Activated naive CD4-positive, alpha-beta T cell treated with anti-CD3 and anti-CD28 coated beads, Interleukin-2, amount 50 U/mL, for 24 hours (primary cell): ENCODE measurements around the gene RAB8A.
"Not testable (repeated sequence)": the region's sequence is repeated elsewhere in the genome, so short reads cannot be mapped to it uniquely, and the experiment has no call there.

Experiments used
- H3K27ac Mint-ChIP-seq: one replicate; pipeline ENCODE4 v1.8.0; 2021; ENCODE audit warnings: mild to moderate bottlenecking, mixed read lengths
- H3K27me3 Mint-ChIP-seq: one replicate; pipeline ENCODE4 v1.8.0; 2021; ENCODE audit warnings: mixed read lengths
- H3K36me3 Mint-ChIP-seq: one replicate; pipeline ENCODE4 v1.8.0; 2021; ENCODE audit warnings: mixed read lengths
- H3K4me1 Mint-ChIP-seq: one replicate; pipeline ENCODE4 v1.8.0; 2021; ENCODE audit warnings: mixed read lengths
- H3K4me3 Mint-ChIP-seq: one replicate; pipeline ENCODE4 v1.8.0; 2021; ENCODE audit warnings: mild to moderate bottlenecking, mixed read lengths
- H3K9me3 Mint-ChIP-seq: one replicate; pipeline ENCODE4 v1.8.0; 2021; ENCODE audit warnings: mixed read lengths

RAB8A gene

DNA sequence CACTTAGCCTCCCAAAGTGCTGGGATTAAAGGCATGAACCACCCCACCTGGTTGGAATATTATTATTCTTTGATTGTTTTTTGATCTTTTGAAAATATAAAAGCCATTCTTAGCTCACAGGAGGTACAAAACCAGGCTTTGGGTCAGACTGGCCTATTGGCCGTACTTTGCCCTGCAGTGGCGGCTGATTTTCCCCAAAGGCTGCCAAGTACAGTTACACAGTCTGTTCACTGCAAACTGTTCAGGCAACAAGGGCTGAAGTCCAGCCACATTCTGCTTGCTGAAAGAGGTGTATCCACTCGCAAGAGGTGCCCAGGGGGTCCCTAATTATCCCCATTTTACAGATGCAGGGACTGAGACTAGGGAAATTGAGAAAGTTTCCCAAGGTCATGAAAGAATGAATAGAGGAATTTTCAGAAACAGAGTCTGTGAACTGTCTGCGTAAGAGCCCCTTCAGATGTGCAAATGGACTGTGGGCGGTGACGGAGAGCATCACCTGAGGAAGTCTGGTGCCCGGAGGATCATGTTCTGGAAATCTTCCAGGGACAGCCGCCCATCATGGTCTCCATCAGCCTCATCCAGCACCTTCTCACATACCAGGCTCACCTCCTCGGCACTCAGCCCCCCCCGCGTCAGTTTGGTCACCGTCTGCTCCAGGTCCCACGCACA is 52.7 kb downstream of the RAB8A start:
- Mint-ChIP-seq H3K4me1 (peaks cover 11% of the 10 kb centered on the region), H3K27me3 (no peaks in the 10 kb centered on the region), H3K9me3 (no peaks in the 10 kb centered on the region), H3K36me3 (no peaks in the 10 kb centered on the region), H3K4me3 (no peak overlapping the region), H3K27ac (no peak overlapping the region)

DNA sequence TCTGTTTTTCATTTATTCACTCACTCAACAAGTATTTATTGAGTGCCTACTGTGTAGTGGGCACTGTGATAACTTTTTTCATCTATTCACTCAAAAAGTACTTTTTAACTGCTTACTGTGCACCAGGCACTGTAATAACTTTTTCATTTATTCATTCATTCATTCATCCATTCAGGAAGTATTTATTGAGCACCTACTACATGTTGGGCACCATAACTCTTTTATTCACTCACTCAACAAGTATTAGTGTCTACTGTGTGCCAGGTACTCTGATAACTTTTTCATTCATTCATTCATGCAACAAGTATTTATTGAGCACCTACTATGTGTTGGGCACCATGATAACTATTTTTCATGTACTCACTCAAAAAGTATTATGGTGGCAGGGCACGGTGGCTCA is 54.7 kb downstream of the RAB8A start:
- no peak overlapping the region for H3K4me3 Mint-ChIP-seq
- H3K36me3 Mint-ChIP-seq, result no peaks in the 10 kb centered on the region
- no peaks in the 10 kb centered on the region for H3K9me3 Mint-ChIP-seq
- peaks cover 3% of the 10 kb centered on the region for H3K4me1 Mint-ChIP-seq
- no peaks in the 10 kb centered on the region for H3K27me3 Mint-ChIP-seq
- H3K27ac Mint-ChIP-seq, result no peak overlapping the region

DNA sequence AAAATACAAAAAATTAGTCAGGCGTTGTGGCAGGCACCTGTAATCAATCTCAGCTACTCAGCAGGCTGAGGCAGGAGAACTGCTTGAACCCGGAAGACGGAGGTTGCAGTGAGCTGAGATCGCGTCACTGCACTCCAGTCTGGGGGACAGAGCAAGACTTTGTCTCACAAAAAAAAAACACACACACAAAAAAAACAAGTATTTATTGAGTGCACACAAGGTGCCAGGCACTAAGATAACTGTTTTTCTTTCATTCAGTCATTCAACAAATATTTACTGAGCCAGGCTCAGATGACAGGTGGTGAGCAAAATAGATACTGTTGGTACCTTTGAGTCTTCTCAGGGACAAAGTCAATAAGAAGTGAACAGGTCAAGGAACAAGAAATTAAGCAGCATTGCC is 55.4 kb downstream of the RAB8A start:
- Mint-ChIP-seq H3K27me3 (no peaks in the 10 kb centered on the region), H3K4me1 (no peaks in the 10 kb centered on the region), H3K4me3 (no peak overlapping the region), H3K36me3 (no peaks in the 10 kb centered on the region), H3K27ac (no peak overlapping the region), H3K9me3 (no peaks in the 10 kb centered on the region)

DNA sequence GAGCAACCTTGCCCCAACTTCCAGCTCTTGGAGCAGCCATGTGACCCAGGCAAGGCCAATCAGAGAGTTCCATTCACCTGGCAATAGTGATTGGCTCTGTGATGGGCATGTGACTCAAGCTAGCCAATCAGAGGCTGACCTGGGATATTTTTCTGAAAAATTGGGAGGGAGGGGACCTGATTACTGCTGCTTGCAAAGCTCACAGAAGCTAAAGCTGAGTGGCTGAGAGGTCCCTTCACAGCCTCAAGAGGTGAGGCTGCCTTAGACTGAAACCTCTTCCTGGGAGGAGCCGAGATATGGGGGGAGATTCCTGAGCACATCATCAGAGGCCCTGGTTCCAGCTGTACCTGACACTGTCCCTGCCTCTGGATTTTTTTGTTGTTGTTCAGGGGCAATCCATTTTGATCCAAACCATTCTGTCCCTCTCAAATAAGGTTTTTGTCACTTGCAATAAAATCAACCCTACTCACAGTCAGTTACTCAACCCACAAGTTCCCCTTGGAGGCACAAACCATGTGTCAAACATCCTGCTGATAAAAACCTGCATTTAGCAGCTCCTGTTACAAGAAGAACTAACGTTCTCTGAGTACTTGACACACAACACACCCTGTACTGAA is 56.9 kb downstream of the RAB8A start:
- H3K4me3 Mint-ChIP-seq, result no peak overlapping the region
- H3K36me3 Mint-ChIP-seq, result no peaks in the 10 kb centered on the region
- H3K27me3 Mint-ChIP-seq, result no peaks in the 10 kb centered on the region
- H3K9me3 Mint-ChIP-seq, result no peaks in the 10 kb centered on the region
- H3K4me1 Mint-ChIP-seq, result no peaks in the 10 kb centered on the region
- H3K27ac Mint-ChIP-seq, result no peak overlapping the region

DNA sequence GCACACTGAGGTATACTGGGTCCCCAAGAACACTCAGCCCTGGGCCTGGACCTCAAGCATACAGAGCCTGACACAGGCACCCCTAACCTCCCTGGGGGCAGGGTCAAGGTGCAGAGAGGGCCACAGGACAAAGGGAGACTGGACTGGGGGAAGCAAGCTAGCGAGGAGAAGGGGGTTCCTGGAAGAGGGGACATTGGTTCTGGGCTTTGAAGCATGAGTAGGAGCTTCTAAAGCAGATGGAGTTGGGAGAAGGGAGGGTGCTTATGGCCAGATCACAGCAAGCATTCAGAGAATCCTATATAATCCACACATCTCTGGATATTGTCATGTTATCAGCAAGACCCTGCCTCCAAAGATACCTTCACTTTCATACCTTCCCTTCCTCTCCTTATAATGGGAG is 58.4 kb downstream of the RAB8A start:
- no peak overlapping the region for H3K4me3 Mint-ChIP-seq
- H3K27me3 Mint-ChIP-seq, result no peaks in the 10 kb centered on the region
- H3K9me3 Mint-ChIP-seq, result no peaks in the 10 kb centered on the region
- H3K4me1 Mint-ChIP-seq, result no peaks in the 10 kb centered on the region
- H3K36me3 Mint-ChIP-seq, result no peaks in the 10 kb centered on the region
- no peak overlapping the region for H3K27ac Mint-ChIP-seq

DNA sequence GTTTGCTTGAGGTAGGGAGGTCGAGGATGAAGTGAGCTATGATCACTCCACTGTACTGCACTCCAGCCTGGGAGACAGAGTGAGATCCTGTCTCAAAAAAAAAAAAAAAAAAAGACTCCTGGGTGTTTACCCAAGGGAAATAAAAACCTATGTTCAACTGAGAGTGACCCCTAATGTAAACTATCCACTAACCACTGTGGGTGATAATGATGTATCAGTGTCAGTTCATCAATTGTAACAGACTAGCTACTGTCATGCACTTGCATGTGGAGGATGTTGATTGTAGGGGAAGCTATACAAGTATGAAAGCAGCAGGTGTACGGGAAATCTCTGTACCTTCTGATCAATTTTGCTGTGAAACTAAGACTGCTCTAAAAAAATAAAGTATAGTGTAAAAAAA is 64.3 kb downstream of the RAB8A start:
- Mint-ChIP-seq H3K4me1 (no peaks in the 10 kb centered on the region), H3K27me3 (no peaks in the 10 kb centered on the region), H3K4me3 (no peak overlapping the region), H3K27ac (no peak overlapping the region), H3K9me3 (no peaks in the 10 kb centered on the region), H3K36me3 (no peaks in the 10 kb centered on the region)

DNA sequence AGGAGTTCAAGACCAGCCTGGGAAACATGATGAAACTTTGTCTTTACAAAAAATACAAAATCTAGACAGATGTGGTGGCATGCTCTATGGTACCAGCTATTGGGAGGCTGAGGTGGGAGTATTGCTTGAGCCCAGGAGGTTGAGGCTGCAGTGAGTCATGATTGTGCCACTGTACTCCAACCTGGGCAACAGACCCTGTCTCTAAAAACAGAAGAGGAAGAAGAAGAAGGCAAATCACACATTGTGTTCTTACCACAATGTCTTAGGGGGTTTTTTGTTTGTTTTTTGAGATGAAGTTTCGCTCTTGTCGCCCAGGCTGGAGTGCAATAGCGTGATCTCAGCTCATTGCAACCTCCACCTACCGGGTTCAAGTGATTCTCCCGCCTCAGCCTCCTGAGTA is 67.2 kb downstream of the RAB8A start:
- not testable (repeated sequence) for H3K4me3 Mint-ChIP-seq, H3K4me1 Mint-ChIP-seq, H3K27ac Mint-ChIP-seq, H3K36me3 Mint-ChIP-seq, H3K27me3 Mint-ChIP-seq, H3K9me3 Mint-ChIP-seq

DNA sequence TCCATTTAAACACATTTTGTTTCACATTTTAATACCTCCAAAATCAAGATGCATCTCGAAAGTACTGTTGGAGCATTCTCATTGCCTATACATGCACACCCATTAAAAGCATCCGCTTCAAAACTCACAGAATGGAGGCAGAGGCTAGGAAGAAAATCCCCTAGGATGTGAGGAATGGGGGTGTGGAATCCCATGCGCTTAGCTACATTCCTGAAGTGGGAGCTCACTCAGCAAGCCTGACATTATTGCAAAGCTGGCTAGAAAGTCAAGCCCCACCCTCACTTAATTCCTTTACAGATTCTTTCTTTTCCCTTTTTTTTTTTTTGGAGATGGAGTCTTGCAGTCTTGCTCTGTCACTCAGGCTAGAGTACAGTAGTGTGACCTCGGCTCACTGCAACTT is 68.9 kb downstream of the RAB8A start:
- no peaks in the 10 kb centered on the region for H3K9me3 Mint-ChIP-seq
- peaks cover 13% of the 10 kb centered on the region for H3K4me1 Mint-ChIP-seq
- H3K27me3 Mint-ChIP-seq, result no peaks in the 10 kb centered on the region
- H3K27ac Mint-ChIP-seq, result no peak overlapping the region
- H3K36me3 Mint-ChIP-seq, result peaks cover 5% of the 10 kb centered on the region
- H3K4me3 Mint-ChIP-seq, result no peak overlapping the region
